Upper lobe of right lung (tissue), 1 donor: ENCODE results near the gene G3BP2. TPM values are rescaled to one million over a fixed set of nuclear protein-coding genes. Genes with fewer than 3 reads are reported as not detected.

Experiments used
- ATAC-seq: fragments of 200-7000 bp; cut with Tn5 transposase; one replicate; pipeline ENCODE4 v1.9.1; 2020; ENCODE audit warnings: mild to moderate bottlenecking, moderate library complexity
- DNase-seq: peaks from one replicate; pipeline ENCODE4 v3.0.0-alpha.2; 2020
- H3K27ac ChIP-seq: fragments of 200-600 bp; one replicate; pipeline ENCODE4 v1.8.0; 2022
- H3K27me3 ChIP-seq: fragments of 200-600 bp; one replicate; pipeline ENCODE4 v1.8.0; 2022; ENCODE audit warnings: mild to moderate bottlenecking
- H3K36me3 ChIP-seq: fragments of 200-600 bp; one replicate; pipeline ENCODE4 v1.8.0; 2022
- H3K4me1 ChIP-seq: fragments of 200-600 bp; one replicate; pipeline ENCODE4 v1.8.0; 2022
- H3K4me3 ChIP-seq: fragments of 200-600 bp; one replicate; pipeline ENCODE4 v1.8.0; 2022; ENCODE audit warnings: mild to moderate bottlenecking
- H3K9me3 ChIP-seq: fragments of 200-600 bp; one replicate; pipeline ENCODE4 v1.8.0; 2022
- intact Hi-C: fragments of 100-400 bp; cut with DNase I; formaldehyde crosslinking; loops from one replicate; pipeline ENCODE4 v1.11.0; 2022
- total RNA-seq: library from RNA; stranded (reverse); fragmentation: NEBNext Ultra II Directional; extraction: Animal tissue kit (Norgen Biotek cat#: 25700); gene quantifications from one replicate; pipeline ENCODE4 v1.2.1, GENCODE V29; 2021
- TF ChIP-seq, protein P1 (sequence below): fragments of 200-600 bp; IDR thresholded peaks from one replicate; pipeline ENCODE4 v1.8.0; 2022; ENCODE audit warnings: antibody characterized with exemption
- donor health status: DM: no; HTN: yes; CAD: no; lungs with severe emphysema.

Gene G3BP2
- total RNA-seq, 1 donor from 2014 or later, result 102 TPM

DNA sequence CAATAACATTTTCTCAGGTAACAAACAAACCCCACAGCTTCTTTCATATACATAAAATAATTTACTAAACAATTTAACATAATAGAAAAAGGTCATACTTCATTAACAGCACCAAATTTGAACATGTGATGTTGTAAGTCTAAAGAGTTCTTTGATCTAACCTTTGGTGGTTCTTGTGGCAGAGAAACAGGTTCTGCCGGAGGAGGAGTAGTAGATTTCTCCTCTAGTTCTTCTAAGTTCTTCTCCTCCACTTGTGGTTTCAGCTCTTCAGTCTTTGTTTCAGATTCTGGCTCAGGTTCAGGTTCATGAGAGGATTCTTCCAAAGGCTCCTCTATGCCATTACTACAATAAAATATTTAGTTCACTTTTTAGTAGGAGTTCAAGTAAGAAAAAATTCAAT is 18.3 kb downstream of the G3BP2 start:
- H3K36me3 ChIP-seq, result peaks cover 67% of the 10 kb centered on the region
- H3K4me1 ChIP-seq, result peaks cover 12% of the 10 kb centered on the region
- DNase-seq (no peak), ATAC-seq (no peak)
- intact Hi-C loops, result no loop called here
- H3K27me3 ChIP-seq, result no peaks in the 10 kb centered on the region
- no peak overlapping the region for H3K27ac ChIP-seq
- no peaks in the 10 kb centered on the region for H3K9me3 ChIP-seq
- H3K4me3 ChIP-seq, result no peak overlapping the region
- TF ChIP-seq, protein P1, sequence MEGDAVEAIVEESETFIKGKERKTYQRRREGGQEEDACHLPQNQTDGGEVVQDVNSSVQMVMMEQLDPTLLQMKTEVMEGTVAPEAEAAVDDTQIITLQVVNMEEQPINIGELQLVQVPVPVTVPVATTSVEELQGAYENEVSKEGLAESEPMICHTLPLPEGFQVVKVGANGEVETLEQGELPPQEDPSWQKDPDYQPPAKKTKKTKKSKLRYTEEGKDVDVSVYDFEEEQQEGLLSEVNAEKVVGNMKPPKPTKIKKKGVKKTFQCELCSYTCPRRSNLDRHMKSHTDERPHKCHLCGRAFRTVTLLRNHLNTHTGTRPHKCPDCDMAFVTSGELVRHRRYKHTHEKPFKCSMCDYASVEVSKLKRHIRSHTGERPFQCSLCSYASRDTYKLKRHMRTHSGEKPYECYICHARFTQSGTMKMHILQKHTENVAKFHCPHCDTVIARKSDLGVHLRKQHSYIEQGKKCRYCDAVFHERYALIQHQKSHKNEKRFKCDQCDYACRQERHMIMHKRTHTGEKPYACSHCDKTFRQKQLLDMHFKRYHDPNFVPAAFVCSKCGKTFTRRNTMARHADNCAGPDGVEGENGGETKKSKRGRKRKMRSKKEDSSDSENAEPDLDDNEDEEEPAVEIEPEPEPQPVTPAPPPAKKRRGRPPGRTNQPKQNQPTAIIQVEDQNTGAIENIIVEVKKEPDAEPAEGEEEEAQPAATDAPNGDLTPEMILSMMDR, result no peak

DNA sequence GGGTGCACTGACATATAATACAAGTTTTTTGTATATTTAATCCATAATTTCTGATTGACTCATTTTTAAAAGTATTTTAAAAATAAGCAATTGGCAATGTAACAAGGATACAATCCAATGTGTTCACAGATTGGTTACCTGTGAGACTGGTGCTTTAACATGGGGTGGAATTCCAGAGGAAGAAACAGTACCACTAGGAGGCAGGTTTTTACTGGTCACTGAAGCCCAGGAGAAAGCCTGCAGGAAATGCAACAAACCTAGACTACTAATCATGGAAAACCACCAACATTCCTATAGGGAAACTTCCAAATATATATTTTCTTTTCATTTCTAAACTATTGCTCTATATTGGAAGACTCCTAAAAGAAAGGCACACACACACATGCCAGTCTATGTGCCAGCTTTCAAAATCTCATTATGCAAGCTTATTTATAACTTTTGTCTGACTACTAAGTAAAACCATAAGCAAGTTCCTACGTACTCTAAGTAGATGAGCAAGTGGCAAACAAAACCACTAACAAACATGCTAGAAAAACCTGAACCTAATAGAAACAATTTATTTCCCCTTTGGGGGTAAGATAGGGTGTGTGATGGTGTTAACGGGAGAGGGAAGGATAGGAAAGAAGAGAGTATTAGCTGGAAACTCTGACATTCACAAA is 19.2 kb downstream of the G3BP2 start:
- TF ChIP-seq, protein P1, result peak; percentile 37
- DNase-seq (no peak), ATAC-seq (peak; percentile 64)
- Histone ChIP-seq H3K27ac (no peak overlapping the region), H3K4me3 (no peak overlapping the region), H3K4me1 (peaks cover 9% of the 10 kb centered on the region), H3K9me3 (no peaks in the 10 kb centered on the region), H3K27me3 (no peaks in the 10 kb centered on the region), H3K36me3 (peaks cover 71% of the 10 kb centered on the region)
- intact Hi-C loops, result no loop called here

DNA sequence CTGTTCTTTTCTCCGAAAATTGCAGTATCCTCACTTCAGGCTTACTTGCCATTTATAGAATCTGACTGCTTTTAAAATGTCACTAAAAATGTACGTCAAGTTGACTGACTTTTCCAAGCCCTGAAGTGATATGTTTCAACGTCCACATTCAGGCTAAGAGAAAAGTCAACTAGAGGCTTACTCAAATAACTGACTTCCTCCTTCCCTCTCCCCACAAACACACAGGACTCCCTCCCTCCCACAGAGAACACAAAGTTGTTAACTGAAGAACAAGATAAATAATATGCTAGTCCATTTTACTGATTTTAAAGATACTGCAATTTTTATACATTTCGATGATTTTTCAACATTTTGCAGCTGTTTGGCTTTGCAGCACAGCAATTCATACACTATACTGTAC is 29.1 kb downstream of the G3BP2 start:
- Histone ChIP-seq H3K9me3 (no peaks in the 10 kb centered on the region), H3K36me3 (peaks cover 49% of the 10 kb centered on the region), H3K4me3 (no peak overlapping the region), H3K27ac (no peak overlapping the region), H3K27me3 (no peaks in the 10 kb centered on the region), H3K4me1 (peaks cover 11% of the 10 kb centered on the region)
- no peak for DNase-seq
- intact Hi-C loops, result no loop called here
- ATAC-seq, result peak; percentile 68
- TF ChIP-seq, protein P1, result no peak

DNA sequence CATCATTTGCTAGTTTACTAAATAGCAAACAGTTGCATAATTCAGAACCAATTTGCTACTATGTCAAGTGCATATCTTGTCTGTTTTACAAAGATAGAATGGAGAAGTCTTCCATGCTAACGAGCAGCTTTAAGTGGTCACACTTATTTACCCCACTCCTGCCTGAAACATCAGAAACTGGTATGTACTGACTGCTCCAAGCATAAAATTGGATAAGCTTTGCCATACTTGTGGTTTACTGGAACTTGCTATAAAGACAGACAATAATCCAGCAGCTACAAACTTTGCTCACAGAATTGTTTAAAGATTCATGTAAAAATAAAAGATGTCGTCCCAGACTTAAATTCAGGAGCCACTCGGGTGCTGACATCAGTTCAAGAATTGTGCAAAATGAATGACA is 29.6 kb downstream of the G3BP2 start:
- no peak overlapping the region for H3K4me3 ChIP-seq
- H3K27me3 ChIP-seq, result no peaks in the 10 kb centered on the region
- peaks cover 49% of the 10 kb centered on the region for H3K36me3 ChIP-seq
- no peaks in the 10 kb centered on the region for H3K9me3 ChIP-seq
- H3K27ac ChIP-seq, result no peak overlapping the region
- TF ChIP-seq, protein P1, result no peak
- ATAC-seq (no peak), DNase-seq (no peak)
- peaks cover 11% of the 10 kb centered on the region for H3K4me1 ChIP-seq
- intact Hi-C loops, result no loop called here

DNA sequence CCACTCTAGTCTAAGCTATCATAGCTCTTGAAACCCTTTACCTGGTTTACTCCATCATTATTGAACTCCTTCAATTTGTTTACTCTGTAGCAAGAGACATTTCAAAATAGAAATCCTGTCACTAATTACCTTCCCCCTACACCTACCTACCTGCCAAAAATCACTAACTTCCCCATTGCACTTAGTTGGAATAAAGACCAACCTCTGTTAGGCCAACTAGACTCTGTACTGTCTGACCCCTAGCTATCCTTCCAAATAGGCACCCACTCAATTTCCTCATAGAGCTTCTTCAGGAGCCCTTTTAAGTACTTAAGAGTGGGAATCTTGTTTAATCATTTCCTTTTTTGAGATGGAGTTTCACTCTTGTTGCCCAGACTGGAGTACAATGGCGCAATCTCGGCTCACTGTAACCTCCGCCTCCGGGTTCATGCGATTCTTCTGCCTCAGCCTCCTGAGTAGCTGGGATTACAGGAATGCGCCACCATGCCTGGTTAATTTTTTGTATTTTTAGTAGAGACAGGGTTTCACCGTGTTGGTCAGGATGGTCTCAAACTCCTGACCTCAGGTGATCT is 34.0 kb downstream of the G3BP2 start:
- ATAC-seq, result peak; percentile 87
- Histone ChIP-seq H3K27me3 (no peaks in the 10 kb centered on the region), H3K4me1 (peaks cover 11% of the 10 kb centered on the region), H3K27ac (peak overlapping the region; percentile 12), H3K9me3 (no peaks in the 10 kb centered on the region), H3K4me3 (no peak overlapping the region), H3K36me3 (peaks cover 4% of the 10 kb centered on the region)
- TF ChIP-seq, protein P1, result no peak
- peak; percentile 81 for DNase-seq
- intact Hi-C loops, result no loop called here
